Central memory CD8-positive, alpha-beta T cell (primary cell): ENCODE results near the gene LCN10.
"Not testable (repeated sequence)": the region's sequence is repeated elsewhere in the genome, so short reads cannot be mapped to it uniquely, and the experiment has no call there.

Experiments used
- ATAC-seq: fragments of 150-1000 bp; cut with Tn5 transposase; replicated peaks from 2 replicates; pipeline ENCODE4 v1.10.0; 2022; ENCODE audit warnings: mild to moderate bottlenecking, moderate FRiP score, moderate number of reproducible peaks; ENCODE audit not compliant: poor library complexity, severe bottlenecking; ENCODE audit errors: extremely low read depth
- DNase-seq, 2 donors: peaks; one replicate each; pipeline ENCODE4 v3.0.0; 2021; ENCODE audit warnings: low spot score in 2 of 2
- H3K27ac Mint-ChIP-seq: one replicate; pipeline ENCODE4 v1.8.0; 2022; ENCODE audit warnings: low read depth, mild to moderate bottlenecking, moderate library complexity, mixed read lengths
- H3K27me3 Mint-ChIP-seq: one replicate; pipeline ENCODE4 v1.8.0; 2022; ENCODE audit warnings: mixed read lengths
- H3K36me3 Mint-ChIP-seq: one replicate; pipeline ENCODE4 v1.8.0; 2022; ENCODE audit warnings: mild to moderate bottlenecking, moderate library complexity, mixed read lengths; ENCODE audit not compliant: insufficient read depth
- H3K4me1 Mint-ChIP-seq: one replicate; pipeline ENCODE4 v1.8.0; 2022; ENCODE audit warnings: mixed read lengths
- H3K4me3 Mint-ChIP-seq: one replicate; pipeline ENCODE4 v1.8.0; 2022; ENCODE audit warnings: mild to moderate bottlenecking, moderate library complexity, mixed read lengths
- H3K9me3 Mint-ChIP-seq: one replicate; pipeline ENCODE4 v1.8.0; 2022; ENCODE audit warnings: mixed read lengths

LCN10 gene

DNA sequence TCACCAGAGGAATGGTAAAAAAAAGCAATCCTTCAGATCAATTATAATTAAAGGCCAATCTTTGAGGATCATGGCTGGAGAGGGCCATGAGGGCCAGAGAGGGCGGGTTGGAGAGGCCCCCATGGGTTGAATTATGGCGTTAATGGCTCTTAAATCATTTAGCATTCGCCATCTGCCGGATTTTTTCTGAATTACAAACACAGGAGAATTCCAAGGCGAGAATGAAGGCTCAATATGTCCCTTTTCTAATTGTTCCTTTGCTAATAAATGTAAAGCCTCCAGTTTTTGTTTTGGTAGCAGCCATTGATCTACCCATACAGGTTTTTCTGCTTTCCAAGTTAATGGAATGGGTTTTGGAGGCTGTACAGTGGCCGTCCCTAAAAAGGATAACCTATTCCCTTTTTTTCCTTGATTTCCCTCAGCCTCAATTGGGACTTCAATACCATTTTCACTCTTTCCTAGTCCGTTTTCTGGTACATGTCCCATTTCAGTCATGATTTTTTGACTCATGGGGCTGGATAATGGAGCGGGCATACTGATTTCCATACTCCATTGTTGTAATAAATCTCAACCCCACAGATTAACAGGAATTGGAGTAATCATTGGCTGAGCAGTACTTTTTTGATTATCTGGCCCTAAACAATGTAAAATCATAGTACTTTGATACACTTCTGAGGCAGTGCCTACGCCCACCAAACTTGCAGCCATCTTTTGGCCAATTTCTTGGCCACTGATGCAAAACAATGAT, 41.7 kb upstream of the LCN10 start:
- H3K36me3 Mint-ChIP-seq = peaks cover 5% of the 10 kb centered on the region
- peaks cover 15% of the 10 kb centered on the region for H3K4me1 Mint-ChIP-seq
- no peak overlapping the region for H3K4me3 Mint-ChIP-seq
- DNase-seq (no peak), ATAC-seq (no peak)
- peaks cover 7% of the 10 kb centered on the region for H3K27me3 Mint-ChIP-seq
- no peaks in the 10 kb centered on the region for H3K9me3 Mint-ChIP-seq
- H3K27ac Mint-ChIP-seq = no peak overlapping the region

DNA sequence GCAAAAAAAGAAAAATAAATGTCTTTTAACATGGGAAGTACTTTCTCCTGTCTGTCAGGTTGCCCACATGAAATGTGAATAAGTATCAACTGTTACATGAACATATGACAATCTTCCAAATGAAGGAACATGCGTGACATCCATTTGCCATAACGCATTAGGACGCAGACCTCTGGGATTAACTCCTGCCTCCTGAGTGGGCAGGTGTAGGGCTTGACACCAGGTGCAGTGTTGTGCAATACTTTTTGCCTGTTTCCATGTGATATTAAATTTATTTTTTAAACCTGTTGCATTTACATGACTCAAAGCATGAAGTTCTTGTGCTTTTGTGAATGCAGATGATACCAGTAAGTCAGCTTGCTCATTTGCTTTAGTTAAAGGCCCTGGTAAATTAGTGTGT, 39.7 kb upstream of the LCN10 start:
- Mint-ChIP-seq H3K9me3 (no peaks in the 10 kb centered on the region), H3K27me3 (peaks cover 27% of the 10 kb centered on the region), H3K4me1 (peaks cover 8% of the 10 kb centered on the region), H3K36me3 (peaks cover 2% of the 10 kb centered on the region), H3K4me3 (no peak overlapping the region), H3K27ac (no peak overlapping the region)
- no peak for DNase-seq
- ATAC-seq = no peak

DNA sequence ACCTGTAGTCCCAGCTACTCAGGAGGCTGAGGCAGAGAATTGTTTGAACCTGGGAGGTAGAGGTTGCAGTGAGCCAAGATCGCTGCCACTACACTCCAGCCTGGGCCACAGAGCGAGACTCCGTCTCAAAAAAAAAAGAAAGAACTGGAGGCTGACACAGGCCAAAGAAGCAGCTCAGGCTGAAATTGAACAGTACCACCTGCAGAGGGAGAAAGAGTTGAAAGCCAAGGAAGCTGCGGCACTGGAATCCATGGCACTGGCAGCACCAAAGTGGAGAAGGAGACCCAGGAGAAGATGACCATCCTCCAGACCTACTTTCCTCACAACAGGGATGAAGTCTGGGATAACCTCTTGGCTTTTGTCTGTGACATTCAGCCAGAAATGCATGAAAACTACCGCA, 37.1 kb upstream of the LCN10 start:
- Mint-ChIP-seq H3K9me3 (no peaks in the 10 kb centered on the region), H3K4me1 (peaks cover 3% of the 10 kb centered on the region), H3K27me3 (peaks cover 47% of the 10 kb centered on the region), H3K27ac (no peak overlapping the region), H3K4me3 (no peak overlapping the region), H3K36me3 (peaks cover 2% of the 10 kb centered on the region)
- ATAC-seq = no peak
- no peak for DNase-seq

DNA sequence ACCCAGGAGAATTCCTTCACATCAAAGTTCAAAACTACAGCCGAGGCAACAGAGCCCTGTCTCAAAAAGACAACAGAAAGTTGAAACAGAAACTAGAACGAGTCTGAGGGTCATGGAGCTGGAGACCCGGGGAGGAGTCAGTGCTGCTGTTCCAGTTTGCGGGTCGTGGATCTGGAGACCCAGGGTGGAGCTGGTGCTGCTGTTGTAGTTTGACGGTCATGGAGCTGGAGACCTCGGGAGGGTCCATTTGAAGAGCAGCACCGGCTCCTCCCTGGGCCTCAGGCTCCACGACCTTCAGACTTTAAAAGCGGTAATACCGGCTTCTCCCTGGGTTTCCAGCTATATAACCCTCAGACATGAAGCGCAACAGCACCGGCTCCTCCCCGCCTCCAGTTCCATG, 34.6 kb upstream of the LCN10 start:
- no peak for ATAC-seq
- Mint-ChIP-seq H3K27me3 (peaks cover 59% of the 10 kb centered on the region), H3K4me1 (peaks cover 6% of the 10 kb centered on the region), H3K27ac (no peak overlapping the region), H3K36me3 (no peaks in the 10 kb centered on the region), H3K9me3 (no peaks in the 10 kb centered on the region), H3K4me3 (no peak overlapping the region)
- no peak for DNase-seq

DNA sequence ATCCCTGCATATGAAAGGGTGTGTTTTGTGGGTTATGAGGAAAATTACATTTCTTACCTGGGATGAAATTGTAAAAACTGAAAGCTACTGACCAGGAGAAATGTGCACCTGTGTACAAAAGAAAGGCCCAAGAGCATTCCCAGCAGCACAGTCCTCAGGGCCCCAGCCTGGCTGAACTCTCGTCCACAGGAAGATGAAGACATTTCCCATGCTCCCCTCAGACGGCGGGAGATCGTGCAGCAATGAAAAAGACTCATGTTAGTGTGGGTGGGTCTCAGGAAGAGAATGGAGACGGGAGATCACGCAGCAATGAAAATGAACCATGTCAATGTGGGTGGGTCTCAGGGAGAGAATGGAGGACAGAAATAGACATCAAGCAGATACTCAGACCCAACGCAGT, 34.2 kb upstream of the LCN10 start:
- H3K27me3 Mint-ChIP-seq = peaks cover 59% of the 10 kb centered on the region
- H3K36me3 Mint-ChIP-seq = no peaks in the 10 kb centered on the region
- no peak overlapping the region for H3K4me3 Mint-ChIP-seq
- no peak overlapping the region for H3K27ac Mint-ChIP-seq
- no peak for ATAC-seq
- DNase-seq = no peak
- H3K9me3 Mint-ChIP-seq = no peaks in the 10 kb centered on the region
- H3K4me1 Mint-ChIP-seq = peaks cover 6% of the 10 kb centered on the region

DNA sequence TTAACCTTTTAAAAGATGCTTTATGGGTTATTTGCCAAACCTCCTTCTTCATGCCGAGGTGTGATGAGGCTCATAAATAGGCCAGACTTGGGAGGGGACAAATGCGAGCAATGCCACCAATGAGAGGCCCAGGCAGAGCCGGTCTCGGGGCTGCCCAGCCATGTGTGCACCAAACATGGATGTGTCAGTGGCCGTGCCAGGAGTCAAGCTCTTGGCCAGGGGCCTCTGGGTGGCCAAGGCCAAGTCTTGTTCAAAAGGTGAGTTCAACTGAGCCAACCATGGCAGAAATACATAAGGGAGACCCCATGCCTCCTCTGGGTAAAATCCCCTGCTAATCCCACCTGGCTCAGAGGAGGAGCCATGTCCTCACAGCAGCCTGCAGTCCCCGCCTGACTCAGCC, 32.5 kb upstream of the LCN10 start:
- H3K27ac Mint-ChIP-seq = no peak overlapping the region
- H3K36me3 Mint-ChIP-seq = no peaks in the 10 kb centered on the region
- peaks cover 59% of the 10 kb centered on the region for H3K27me3 Mint-ChIP-seq
- no peak overlapping the region for H3K4me3 Mint-ChIP-seq
- DNase-seq (no peak), ATAC-seq (no peak)
- H3K4me1 Mint-ChIP-seq = peaks cover 6% of the 10 kb centered on the region
- no peaks in the 10 kb centered on the region for H3K9me3 Mint-ChIP-seq

DNA sequence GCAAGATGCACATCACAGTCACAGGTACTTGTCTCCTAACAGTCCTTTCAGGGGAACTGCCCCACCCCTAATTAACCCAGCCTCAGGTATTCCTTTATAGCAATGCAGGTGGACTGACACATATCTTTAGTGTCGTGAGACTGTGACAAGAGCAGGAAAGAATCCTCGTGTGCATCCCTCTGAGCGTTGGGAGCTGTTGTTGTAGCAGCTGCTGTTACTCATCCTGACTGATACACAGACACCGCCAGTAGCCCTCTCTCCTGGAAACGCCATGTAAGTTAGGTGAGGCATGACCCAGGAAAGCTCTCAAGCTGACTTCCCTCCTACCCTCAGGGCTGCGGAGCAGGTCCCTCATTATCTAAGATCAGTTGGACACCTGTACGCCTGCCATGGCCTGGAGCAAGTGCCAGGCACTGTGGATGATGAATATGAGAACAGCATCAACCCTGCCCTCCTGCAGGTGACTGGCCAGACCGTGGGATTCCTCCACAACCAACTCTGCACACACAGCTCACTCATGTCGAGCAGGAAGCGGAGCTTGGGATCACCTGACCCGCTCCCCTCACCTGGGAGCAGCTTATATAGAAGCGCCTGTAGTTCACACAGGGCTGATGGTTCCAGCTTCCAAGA, 31.8 kb upstream of the LCN10 start:
- ATAC-seq (no peak), DNase-seq (no peak)
- peaks cover 6% of the 10 kb centered on the region for H3K4me1 Mint-ChIP-seq
- no peaks in the 10 kb centered on the region for H3K9me3 Mint-ChIP-seq
- no peak overlapping the region for H3K27ac Mint-ChIP-seq
- H3K4me3 Mint-ChIP-seq = no peak overlapping the region
- peaks cover 1% of the 10 kb centered on the region for H3K36me3 Mint-ChIP-seq
- peaks cover 54% of the 10 kb centered on the region for H3K27me3 Mint-ChIP-seq

DNA sequence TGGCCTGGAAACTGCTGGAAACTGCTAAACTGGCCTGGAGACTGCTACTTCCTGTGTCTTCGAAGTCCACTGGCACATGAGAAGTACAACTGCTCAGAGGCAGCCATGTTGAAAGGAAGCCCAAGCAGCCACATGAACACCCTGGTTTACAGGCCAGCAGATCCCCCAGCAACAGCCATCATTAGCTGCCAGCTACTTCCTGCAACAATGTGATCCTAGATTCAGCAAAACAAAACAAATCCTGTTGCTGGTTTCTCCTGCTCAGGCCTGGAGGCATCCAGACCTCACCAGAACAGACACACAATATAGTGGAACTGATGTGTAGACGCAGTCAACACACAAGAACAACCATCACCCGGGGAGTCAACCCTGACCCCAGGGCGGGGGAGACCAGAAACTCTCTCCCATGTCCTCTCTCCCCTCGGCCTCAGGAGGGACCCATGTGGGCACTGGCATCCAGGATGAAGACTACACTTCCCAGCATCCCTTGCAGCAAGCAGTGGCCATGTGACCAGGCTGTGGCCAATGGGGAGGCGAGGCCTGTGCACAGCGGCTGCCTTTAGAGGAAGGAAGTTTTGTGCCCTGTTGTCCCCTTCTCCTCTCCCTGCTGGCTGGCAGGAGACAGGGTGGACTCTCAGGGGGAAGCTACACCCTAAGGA, 30.8 kb upstream of the LCN10 start:
- no peaks in the 10 kb centered on the region for H3K9me3 Mint-ChIP-seq
- H3K4me1 Mint-ChIP-seq = peaks cover 6% of the 10 kb centered on the region
- no peak overlapping the region for H3K27ac Mint-ChIP-seq
- H3K36me3 Mint-ChIP-seq = peaks cover 1% of the 10 kb centered on the region
- DNase-seq (no peak), ATAC-seq (no peak)
- peaks cover 43% of the 10 kb centered on the region for H3K27me3 Mint-ChIP-seq
- no peak overlapping the region for H3K4me3 Mint-ChIP-seq

DNA sequence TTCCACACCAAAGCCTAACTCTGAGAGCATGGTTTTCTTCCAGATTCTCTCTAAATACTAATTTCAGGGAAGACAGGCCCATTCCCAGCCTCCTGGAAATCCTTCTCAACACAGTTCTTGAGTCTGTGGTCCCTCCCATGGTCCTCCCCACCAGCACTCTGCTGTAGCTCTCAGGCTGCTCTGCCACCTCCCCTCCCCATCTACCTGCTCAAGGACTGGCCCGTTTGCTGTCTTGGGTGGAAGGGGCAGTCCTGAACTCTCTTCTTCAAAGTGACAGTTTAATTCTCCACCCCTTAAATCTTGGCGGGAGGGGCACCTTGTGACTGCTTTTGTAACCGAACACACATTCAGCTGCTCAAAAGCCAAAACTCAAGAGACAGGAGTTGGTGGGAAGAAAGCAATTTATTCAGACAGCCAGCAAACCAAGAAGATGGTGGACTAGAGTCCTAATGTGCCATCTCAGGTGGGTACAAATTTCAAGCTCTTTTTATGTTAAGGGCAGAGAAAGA, 29.2 kb upstream of the LCN10 start:
- no peak overlapping the region for H3K4me3 Mint-ChIP-seq
- H3K4me1 Mint-ChIP-seq = peaks cover 9% of the 10 kb centered on the region
- DNase-seq (no peak), ATAC-seq (no peak)
- peaks cover 1% of the 10 kb centered on the region for H3K36me3 Mint-ChIP-seq
- no peak overlapping the region for H3K27ac Mint-ChIP-seq
- H3K27me3 Mint-ChIP-seq = peaks cover 36% of the 10 kb centered on the region
- no peaks in the 10 kb centered on the region for H3K9me3 Mint-ChIP-seq

DNA sequence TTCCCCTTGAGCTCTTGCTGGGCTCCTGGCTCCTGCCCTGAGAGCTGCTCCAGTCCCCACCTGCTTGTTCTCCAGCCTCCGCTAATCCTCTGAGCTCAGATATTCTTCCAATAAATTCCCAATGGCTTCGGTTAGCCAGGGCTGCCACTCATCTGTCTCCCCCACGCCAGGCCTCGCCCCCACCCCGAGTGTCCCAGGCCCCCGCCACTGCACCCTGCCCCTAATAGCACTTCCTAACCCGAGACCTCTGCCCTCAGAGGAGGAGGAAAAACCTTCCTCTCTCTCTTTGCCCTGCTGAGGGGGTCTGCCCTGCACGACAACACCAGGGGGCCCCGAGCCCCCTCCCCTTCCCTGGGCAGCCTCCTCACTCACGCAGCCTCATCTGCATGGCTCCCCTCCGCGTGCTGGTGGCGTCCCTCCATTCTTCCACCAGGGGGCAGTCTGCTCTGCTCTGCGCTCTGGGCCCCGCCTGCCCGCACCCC, 27.0 kb upstream of the LCN10 start:
- H3K27me3 Mint-ChIP-seq = peaks cover 20% of the 10 kb centered on the region
- peaks cover 14% of the 10 kb centered on the region for H3K4me1 Mint-ChIP-seq
- peaks cover 1% of the 10 kb centered on the region for H3K36me3 Mint-ChIP-seq
- H3K4me3 Mint-ChIP-seq = no peak overlapping the region
- DNase-seq = no peak
- peak; percentile 58 for ATAC-seq
- no peaks in the 10 kb centered on the region for H3K9me3 Mint-ChIP-seq
- H3K27ac Mint-ChIP-seq = no peak overlapping the region

DNA sequence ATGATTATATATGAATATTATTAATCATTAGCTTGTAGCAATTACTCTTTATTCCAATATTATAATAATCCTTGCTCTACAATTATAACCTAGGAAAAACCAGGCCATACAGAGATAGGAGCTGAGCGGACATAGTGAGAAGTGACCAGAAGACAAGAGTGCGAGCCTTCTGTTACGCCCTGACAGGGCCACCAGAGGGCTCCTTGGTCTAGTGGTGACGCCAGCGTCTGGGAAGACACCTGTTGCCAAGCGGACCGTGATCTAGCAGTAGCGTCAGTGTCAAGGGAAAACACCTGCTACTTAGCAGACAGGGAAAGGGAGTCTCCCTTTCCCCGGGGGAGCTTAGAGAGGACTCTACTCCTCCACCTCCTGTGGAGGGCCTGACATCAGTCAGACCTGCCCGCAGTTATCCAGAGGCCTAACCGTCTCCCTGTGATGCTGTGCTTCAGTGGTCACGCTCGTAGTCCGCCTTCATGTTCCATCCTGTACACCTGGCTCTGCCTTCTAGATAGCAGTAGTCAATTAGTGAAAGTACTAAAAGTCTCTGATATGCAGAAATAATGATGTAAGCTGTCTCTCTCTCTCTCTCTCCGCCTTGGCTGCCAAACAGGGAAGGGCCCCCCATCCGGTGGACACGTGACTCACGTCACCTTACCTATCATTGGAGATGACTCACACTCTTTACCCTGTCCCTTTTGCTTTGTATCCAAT, 23.8 kb upstream of the LCN10 start:
- not testable (repeated sequence) for H3K9me3 Mint-ChIP-seq, H3K4me1 Mint-ChIP-seq, ATAC-seq, H3K27me3 Mint-ChIP-seq, H3K36me3 Mint-ChIP-seq, H3K4me3 Mint-ChIP-seq, DNase-seq
- peak overlapping the region; percentile 3 for H3K27ac Mint-ChIP-seq

DNA sequence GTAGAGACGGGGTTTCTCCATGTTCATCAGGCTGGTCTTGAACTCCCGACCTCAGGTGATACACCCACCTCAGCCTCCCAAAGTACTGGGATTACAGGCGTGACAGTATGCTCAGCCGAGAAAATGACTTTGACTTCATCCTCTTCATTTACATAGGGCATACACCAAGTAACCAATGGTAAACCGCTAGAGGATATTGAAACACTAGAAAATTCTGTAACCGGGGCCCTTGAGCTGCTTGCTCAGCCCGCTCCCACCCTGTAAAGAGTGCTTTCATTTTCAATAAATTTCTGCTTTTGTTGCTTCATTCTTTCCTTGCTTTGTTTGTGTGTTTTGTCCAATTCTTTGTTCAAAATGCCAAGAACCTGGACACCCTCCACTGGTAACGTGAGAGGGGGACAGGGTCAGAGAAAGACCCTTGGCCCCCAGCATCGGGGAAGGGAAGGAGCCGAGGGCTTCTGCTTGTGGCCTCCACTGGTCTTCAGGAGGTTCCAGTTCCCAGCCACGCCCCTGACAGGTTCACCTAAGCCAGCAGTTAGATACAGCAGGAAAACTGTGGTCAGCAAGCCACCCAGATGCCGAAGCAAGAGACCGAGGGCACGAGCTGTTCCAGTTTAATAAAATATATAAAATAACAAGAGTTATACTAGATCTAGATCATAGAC, 23.1 kb upstream of the LCN10 start:
- H3K27ac Mint-ChIP-seq = not testable (repeated sequence)

More for the DNA sequence above, 23.1 kb upstream of the LCN10 start:
- ATAC-seq, DNase-seq, H3K4me3 Mint-ChIP-seq, H3K9me3 Mint-ChIP-seq, H3K4me1 Mint-ChIP-seq, H3K36me3 Mint-ChIP-seq, H3K27me3 Mint-ChIP-seq: not testable (repeated sequence)
